SHP77 treated with DMSO at 0.1 percent for 48 hours (cell line): ENCODE data around the gene SH3PXD2B.
"Not testable (repeated sequence)": the region's sequence is repeated elsewhere in the genome, so short reads cannot be mapped to it uniquely, and the experiment has no call there.

Experiments
- DNase-seq: peaks from one replicate; lab custom pipeline; 2025; lab: John Stamatoyannopoulos, UW

SH3PXD2B gene

DNA sequence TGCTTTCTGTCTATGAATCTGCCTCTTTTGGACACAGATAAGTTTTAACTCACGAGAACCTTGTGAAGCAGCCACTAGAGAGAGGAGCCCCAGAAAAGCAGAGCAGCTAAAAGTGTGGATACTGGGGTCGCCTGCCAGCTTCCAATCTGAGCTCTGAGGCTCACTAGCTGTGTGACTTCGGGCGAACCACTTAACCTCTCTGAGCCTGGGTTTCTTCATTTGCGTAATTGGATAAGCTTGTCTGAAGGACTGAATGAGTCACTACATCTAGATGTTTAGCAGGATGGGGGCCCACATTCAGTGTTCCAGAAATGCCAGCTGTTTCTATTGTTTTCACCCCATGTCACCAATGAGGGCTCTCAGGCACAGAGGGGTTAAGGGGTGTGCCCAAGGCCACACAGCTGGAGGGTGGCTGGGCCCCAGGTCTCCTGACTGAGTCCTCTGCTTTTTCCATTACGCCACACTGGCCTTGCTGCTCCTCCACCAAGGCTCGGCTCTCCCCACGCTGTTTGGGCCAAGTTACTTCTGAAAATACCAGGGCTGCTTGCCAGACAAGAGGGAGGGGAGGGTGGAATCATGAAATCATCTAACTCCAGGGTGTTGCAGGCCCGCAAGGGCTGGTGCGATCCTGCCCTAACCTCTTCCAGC, 36.2 kb downstream of the SH3PXD2B start:
- no peak for DNase-seq

DNA sequence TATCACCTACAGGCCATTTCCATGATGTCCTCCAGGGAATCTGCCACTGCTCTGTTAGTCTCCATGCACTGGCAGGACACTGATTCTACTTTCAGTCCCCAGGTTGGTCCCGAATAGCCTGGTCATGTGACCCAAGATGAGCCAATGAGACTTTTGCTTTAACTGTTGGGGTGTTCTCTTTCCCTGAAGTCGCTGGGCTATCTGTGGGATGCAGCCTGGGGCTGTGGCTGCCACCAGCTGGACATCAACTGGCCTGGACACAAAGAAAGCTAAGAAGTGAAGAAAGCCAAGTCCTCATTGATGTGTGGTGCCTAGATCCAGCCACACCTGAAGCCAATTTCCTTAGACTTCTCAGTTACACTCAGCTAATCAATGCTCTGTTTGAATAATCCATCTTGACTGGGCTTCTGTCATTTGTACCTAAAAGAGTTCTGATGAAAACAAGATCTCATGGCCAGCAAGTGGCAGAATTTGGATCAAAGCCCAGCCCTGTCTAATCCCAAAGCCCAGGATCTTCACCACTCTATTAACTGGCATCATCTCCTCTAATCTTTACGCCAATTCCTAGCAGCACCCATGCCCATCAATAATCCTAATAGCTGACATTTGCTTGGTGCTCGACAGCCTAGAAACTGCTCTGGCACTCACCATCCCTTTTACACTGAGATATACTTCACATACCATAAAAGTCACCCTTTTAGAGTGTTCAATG, 37.0 kb downstream of the SH3PXD2B start:
- no peak for DNase-seq

DNA sequence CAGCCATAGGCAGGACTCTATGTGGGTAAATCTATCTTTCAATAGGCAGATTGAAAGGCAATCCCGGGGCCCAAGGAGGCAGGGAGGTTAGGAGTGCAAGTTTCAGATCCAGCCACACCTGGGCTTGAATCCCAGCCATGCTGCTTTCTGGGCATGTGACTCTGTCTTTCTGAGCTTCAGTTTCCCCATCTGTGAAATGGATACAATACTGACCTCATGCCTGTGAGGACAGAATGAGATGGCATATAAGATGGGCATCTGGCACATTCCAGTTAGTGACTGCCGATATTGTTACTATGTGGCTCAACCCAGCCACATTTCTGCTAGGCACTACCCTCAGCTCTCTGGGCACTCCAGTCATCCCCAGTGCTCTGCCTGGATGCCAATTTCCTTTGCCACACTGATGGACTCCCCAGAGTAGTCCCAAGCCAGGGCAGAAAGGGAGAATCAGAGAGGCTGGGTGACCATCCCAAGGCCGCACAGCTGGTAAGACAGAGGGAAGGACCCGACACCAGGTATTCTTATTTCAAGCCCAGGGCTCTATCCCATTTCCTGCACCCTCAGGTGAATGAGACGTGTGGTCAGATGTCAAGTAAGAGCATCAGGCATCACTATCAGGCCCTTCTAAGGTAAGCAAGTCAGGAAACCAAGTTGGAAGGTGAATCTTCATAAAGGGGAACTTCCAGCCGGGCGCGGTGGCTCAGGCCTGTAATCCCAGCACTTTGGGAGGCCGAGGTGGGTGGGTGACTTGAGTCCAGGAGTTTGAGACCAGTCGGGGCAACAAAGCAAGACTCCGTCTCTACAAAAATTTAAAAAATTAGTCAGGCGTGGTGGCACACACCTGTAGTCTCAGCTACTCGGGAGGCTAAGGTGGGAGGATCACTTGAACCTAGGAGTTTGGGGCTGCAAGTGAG, 38.7 kb downstream of the SH3PXD2B start:
- DNase-seq = no peak

DNA sequence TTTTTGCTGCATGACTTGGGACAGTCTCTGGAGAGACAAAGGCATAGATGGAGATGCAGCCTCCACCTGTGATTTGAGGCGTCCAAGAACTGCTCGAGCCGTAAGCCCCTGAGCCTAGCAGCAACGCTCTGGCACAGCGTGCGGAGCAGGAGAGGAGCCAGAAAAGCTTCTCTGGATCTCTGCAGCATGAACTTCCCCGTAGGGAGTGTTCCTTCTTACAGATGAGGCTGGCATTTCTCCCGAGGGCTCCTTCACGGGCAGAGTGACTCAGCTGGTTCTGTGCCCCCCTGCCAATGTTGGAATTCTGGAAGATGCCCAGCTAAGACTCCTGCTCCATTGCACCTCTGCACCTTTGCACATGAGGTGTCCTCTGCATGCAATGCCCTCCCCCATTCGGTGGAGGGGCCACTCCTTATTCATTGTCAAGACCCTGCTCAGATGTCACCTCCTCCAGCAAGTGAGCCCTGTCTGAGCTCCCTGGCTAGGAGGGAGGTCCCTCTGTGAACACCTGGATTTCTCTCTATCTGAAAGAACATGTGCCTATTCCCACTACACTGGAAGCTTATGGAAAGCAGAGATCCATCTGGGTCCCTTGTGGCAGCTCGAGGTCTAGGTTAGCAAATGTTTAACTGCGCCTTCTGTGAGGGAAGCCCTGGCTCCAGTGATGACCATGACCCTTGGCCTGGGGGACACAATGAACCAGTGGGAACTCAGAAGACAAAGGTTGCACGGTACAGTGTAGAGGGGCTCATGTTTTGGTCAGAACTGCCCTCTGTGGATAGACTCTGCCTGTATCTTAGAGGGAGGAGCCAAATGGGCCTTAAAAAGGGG, 39.6 kb downstream of the SH3PXD2B start:
- DNase-seq = no peak

DNA sequence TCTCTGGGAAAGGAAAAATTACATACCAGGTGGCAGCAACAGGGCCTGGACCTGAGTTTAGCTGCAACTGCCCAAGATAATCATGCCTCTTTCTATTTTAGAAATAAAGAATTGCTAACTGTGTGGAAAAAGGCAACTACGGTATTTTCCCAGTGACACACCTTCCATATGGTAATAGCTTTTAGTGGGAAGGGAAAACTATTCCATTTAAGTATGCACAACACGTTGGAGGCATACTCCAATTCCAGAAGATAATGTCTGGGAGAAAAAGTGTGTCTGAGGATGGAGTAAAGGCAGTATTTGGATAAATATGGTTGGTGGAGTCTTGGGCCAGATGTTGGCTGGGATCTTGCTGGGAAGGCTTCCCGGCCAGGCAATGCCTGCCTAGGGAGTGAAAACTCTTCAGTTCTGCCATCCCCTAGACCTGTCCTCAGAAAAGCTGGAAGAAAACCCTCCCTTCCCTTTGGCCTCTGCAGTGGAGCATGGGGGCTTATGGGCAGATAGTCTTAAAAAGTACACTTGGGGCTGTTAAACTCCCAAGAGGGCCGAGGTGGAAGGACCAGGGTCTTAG, 40.6 kb downstream of the SH3PXD2B start:
- no peak for DNase-seq

DNA sequence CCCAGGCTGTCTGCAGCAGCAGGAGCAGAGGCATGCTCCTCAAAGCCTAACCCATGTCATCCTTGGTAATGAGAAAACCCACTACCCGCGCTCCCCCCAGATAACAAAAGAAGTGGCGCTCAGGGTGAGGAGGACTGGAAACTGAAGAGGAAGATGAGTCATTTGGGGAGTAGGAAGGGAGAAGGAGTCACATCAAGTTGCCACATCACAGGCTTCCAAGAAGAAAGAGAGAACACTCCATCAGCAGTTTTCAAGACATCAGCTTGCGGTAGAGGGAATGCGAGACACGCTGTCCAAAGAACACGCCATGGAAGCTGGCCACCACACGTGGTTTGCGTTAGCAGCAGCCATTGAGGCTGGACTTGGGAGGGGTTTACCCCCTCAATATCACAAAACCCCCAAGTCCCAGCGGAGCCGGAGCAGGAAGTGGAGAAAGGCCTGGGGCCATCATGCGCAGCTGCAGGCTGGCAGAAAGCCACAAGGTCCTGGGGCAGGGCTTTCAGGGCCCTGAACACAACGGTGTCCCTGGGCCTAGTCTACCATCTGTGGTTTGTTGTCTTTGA, 41.5 kb downstream of the SH3PXD2B start:
- DNase-seq = no peak

DNA sequence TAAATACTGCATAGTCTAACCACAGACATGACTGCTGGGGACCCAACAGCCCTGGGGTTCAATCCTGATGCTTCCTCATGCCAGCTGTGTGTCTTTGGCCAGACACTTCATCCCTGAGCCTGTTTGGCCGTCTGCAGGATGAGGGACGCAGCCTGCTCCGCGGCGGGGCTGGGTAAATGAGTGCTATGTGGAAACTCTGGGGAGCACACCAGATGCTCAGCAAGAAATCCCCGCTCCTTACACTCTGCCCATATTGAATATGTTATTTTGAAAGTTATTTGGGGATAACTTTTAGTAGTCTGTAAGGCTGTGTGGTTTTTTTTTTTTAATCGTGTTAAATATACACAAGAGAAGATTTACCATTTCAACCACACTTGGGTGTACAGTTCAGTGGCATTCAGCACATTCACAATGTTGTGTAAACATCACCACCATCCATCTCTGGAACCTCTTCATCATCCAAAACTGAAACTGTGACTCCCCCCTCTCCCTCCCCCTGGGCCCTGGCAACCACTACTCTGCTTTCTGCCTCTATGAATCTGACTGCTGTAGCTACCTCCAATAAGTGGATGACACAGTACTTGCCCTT, 42.7 kb downstream of the SH3PXD2B start:
- DNase-seq = no peak

DNA sequence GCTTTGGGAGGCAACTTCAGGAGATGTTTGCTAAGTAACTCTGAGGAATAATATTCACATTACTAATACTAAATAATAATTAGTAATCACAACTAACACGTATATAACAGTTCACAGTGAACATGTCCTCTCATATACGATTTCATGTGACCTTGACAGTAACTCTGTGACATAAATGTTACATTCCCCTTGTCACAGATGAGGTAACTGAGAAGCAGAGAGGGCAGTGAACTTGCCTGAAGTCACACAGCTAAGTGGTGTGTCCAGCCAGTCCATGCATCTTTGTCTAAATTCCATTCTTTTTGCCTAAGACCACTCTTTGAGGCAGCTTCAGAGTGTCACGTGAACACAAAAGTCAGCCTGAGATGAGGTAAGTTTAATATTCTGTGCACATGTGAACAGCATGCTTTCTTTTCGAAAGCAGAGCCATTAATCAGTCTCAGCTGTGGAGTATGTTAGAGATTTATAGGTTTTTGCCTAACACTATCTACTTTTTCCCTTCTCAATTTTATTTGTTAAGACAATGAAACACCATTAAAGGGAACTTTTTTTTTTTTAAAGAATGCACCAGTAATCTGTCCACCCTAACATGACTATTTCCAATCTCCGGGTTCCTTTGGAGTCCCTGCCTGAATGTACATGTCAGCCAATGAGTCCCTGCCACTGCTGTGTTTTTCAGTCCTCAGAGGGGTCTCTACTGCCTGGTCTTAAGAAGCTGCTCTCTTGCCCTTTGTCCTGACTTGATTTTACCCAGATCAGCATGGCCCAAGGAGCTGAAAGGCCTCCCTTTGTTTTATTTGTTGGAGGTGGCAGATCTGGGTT, 43.5 kb downstream of the SH3PXD2B start:
- DNase-seq = no peak

DNA sequence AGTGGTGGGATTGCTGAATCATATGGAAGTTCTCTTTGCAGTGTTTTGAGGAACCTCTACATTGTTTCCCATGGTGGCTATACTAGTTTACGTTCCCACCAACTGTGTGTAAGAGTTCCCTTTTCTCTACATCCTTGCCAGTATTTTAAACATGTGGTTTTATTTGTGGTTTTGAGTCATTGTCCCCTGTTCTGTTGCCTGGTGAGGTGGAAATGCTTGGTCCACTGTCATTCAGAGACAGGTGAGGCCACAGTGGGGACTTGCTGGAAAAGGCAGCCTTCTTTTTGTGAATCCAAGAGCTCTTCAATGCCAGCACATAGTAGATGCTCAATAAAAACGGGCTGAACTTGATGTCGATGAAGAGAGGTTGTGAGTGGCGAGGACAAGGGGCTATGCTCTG, 44.2 kb downstream of the SH3PXD2B start:
- no peak for DNase-seq

DNA sequence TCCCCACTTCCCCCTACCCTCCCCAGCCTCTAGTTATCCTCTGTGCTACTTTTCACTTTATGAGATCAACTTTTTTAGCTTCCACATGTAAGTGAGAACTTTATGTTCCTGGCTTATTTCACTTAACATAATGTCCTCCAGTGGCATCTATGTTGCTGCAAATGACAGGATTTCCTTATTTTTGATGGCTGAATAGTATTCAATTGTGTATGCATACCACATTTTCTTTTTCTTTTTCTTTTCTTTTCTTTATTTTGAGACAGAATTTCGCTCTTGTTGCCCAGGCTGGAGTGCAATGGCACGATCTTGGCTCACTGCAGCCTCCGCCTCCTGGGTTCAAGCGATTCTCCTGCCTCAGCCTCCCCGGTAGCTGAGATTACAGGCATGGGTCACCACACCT, 44.8 kb downstream of the SH3PXD2B start:
- not testable (repeated sequence) for DNase-seq

DNA sequence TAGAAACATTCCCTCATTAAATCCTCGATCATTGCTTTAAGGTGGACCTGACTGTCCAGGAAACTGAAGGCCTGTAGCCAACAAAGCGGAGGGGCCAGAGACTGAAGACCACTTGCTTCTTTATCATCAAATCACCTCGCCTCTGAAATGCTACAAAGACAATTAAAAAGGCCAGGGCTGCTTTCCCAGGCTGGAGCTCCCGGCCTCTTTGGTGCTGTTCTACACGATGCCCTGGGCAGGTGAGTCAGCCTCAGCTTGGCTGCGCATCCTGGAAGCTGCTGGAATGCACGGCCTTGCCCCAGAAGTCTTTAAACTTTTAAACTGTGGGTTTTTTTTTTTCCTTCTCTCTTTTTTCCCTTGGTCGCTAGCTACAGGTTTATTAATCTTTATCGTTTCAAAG, 46.5 kb downstream of the SH3PXD2B start:
- no peak for DNase-seq

DNA sequence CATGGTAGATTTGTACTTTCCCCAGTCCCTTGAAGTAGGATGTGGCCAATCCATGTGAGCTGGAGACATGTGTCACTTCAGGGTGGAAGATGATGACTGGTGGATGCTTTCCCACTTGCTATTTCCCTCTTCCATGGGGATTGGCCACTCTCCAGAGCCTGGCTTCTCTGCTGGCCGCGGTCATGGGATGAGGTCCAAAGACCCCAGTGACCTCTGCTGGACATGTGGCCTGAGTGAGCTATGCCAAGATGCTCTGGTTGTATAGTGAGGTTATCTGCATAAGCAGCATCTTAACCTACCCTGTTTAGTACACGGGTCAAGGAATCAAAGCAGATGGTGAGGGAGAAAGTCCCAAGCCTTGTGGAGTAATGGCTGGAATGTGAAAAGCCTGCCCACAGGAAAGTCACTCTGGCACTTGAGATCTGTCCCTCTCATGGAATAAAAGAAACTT, 47.1 kb downstream of the SH3PXD2B start:
- no peak for DNase-seq

DNA sequence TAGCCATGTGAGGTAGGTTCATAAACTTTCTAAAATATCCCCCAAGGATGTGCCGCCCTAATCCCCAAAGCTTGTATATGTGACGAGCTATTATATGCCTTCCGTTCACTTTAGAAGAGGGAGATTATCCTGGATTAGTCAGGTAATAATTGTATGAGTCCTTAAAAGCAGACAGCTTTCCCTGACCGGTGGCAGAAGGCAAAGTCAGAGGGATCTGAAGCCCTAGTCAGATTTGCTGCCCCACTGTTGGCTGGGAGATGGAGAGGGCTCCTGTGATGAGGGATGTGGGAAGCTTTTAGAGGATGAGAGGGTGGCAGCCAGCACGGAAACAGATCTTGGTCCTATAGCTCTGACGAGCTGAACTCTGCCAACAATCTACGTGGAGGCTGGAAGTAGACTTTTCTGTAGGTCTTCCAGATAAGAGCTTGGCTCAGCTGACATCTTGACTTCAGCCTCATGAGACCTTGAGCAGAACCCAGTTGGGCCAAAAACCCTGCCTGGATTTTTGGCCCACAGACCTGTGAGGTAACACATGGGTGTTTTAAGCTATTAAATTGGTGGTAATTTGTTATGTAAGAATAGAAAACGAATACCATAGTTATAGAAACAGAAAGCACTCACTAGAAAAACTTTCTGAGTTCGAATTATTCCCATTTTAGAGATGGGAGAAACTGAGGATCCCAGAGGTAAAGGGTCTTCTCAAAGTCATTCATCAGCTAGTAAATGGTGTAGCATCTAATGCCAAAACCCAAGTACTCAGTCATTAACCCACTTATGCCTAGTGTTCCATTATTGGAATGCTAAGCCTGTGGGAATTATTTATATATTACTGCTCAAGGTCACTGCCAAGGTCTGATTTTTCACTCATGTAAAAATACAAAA, 48.9 kb downstream of the SH3PXD2B start:
- no peak for DNase-seq

DNA sequence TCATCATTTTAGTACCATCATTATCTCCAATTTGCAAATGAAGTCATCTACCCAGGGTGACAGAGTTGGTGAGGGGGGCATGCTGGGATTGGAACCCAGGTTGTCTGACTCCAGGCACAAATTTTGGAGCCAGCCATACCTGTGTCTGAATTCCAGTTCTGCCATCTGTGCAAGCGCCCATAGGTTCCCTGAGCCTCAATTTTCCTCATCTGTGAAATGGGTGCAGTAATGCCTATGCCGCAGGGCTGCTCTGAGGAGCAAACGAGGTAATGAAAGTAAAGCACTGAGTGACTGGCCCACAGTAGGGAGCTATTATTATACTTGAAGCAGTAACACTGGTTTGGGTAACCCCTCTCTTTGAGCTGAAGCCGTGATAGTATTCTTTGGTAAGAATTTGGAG, 49.6 kb downstream of the SH3PXD2B start:
- no peak for DNase-seq

DNA sequence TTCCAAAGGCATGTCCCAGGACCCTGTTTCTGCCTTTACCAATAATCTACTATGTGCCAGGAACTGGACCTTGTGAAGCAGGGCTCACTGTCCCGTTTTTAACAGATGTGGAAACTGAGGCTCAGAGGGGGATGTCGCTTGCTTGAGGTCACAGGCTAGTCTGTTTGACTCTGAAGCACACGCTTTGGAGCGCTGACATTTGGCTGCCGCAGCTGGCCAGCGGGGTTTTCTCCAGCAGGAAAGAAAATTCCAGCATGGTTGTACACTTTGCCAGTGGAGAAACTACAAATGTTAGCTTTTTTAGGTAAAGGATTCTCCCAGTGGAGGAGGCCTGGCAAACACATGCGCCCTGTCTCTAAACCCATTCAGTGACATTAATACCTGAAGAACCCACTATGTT, 50.5 kb downstream of the SH3PXD2B start:
- DNase-seq = no peak

DNA sequence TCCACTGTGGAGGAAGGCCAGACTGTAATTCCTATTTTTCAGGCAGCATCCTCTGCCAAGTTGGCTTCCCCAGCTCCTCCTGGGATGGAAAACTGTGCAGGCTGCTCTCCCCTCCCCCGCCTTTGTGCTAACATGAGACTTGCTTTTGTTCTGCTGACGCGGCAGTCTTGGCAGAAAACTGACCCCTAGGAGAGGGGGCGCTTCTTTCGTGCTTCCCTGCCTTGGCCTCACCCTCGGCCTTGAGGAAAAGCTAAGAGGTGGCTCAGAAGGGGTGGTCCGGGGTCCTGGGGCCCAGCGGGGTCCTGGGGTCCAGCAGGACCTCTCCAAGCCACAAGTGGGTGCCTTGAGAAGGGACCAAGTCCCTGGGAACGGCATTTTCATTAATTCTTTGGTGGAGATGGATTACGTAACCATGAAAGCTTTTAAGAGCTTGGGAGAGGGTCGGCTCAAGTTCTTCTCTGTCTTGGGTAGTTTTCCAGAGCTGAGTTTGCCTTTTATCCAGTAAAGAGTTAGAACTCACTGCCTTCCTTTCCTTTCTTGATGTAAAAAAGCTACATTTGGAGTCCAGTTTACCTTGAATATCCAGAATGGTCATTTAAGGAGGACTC, 51.0 kb downstream of the SH3PXD2B start:
- DNase-seq = no peak

DNA sequence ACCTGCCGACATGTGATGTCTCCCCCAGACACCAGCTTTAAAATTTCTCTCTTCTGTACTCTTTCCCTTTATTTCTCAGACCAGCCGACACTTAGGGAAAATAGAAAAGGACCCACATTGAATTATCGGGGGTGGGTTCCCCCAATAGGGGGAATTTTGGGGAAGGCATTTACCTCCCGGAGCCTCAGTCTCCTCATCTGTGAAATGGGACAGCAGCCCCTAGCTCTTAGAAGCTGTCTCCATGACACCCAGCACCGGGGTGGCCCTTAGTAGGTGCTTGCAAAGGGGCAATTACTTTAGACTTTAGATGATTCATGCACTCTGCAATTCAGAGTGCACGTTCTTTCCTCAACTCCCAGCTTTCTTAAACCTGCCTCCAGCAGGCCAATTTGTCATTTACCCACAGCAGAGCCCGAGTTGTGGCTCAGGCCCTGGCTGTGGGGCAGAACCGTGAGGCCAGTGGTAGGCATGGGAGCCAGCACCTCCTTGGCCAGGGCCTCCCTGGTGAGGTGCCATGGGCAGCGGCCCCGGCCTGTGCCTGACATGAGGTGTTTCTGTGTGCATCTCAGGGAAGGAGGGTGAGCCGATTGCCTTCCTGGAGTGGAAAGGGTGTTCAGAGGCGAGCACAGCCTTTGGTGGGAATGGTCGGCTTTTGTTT, 51.7 kb downstream of the SH3PXD2B start:
- DNase-seq = no peak

DNA sequence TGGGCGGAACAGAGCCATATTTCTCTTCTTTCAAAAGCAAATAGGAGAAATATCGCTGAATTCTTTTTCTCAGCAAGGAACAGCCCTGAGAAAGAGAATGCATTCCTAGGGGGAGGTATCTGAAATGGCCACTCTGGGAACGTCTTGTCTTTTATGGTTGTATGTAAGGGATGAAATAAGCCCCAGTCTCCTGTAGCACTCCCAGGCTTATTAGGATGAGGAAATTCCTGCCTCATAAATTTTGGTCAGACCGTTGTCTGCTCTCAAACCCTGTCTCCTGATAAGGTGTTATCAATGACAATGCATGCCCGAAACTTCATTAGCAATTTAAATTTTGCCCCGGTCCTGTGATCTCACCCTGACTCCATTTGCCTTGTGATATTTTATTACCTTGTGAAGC, 52.3 kb downstream of the SH3PXD2B start:
- not testable (repeated sequence) for DNase-seq
